ENCODE results near the gene FCN2.

The FCN2 gene

GRCh38 chr9:134914501-134914834 is 33.9 kb downstream of the FCN2 start:
- no peak for TF ChIP-seq ZFX (IDR thresholded peaks at IDR 0.05; ENCODE audit: borderline replicate concordance)
- TF ChIP-seq CTCF (IDR thresholded peaks at IDR 0.05), result no peak
- no peak overlapping the region for H3K27ac ChIP-seq

GRCh38 chr9:134915046-134915985 is 34.7 kb downstream of the FCN2 start:
- TF ChIP-seq CTCF (IDR thresholded peaks at IDR 0.05), result no peak
- no peak for TF ChIP-seq ZFX (IDR thresholded peaks at IDR 0.05; ENCODE audit: borderline replicate concordance)
- H3K27ac ChIP-seq, result no peak overlapping the region

- H3K27ac ChIP-seq, result no peak overlapping the region
- TF ChIP-seq CTCF (IDR thresholded peaks at IDR 0.05) (no peak), ZFX (IDR thresholded peaks at IDR 0.05; ENCODE audit: borderline replicate concordance) (no peak)
Observed at GRCh38 chr9:134916161-134916665, 35.6 kb downstream of the FCN2 start.

- no peak for TF ChIP-seq CTCF (IDR thresholded peaks at IDR 0.05)
- no peak for TF ChIP-seq ZFX (IDR thresholded peaks at IDR 0.05; ENCODE audit: borderline replicate concordance)
- no peak within 1 kb of the TSS for H3K27ac ChIP-seq
Observed at GRCh38 chr9:134917431-134918373, 37.1 kb downstream of the FCN2 start, which contains the start of gene FCN1. Gene FCN1, minus strand, starts transcription at chr9:134917912. Its CDS starts 41 bp downstream, at chr9:134917871.

GRCh38 chr9:134918646-134919045 is 38.0 kb downstream of the FCN2 start:
- no peak for TF ChIP-seq CTCF (IDR thresholded peaks at IDR 0.05)
- H3K27ac ChIP-seq, result no peak overlapping the region

GRCh38 chr9:134919303-134919702 is 38.7 kb downstream of the FCN2 start:
- H3K27ac ChIP-seq, result no peak overlapping the region
- no peak for TF ChIP-seq ZFX (IDR thresholded peaks at IDR 0.05; ENCODE audit: borderline replicate concordance)
- no peak for TF ChIP-seq CTCF (IDR thresholded peaks at IDR 0.05)
